CD4-positive, alpha-beta T cell treated with Interleukin-4 for 4 hours (primary cell): ENCODE results near the gene RIMBP3B.
"Not testable (repeated sequence)": the region's sequence is repeated elsewhere in the genome, so short reads cannot be mapped to it uniquely, and the experiment has no call there.

Experiments
- DNase-seq: peaks from one replicate; pipeline ENCODE4 v3.0.0-alpha.2; 2020

Gene RIMBP3B

DNA sequence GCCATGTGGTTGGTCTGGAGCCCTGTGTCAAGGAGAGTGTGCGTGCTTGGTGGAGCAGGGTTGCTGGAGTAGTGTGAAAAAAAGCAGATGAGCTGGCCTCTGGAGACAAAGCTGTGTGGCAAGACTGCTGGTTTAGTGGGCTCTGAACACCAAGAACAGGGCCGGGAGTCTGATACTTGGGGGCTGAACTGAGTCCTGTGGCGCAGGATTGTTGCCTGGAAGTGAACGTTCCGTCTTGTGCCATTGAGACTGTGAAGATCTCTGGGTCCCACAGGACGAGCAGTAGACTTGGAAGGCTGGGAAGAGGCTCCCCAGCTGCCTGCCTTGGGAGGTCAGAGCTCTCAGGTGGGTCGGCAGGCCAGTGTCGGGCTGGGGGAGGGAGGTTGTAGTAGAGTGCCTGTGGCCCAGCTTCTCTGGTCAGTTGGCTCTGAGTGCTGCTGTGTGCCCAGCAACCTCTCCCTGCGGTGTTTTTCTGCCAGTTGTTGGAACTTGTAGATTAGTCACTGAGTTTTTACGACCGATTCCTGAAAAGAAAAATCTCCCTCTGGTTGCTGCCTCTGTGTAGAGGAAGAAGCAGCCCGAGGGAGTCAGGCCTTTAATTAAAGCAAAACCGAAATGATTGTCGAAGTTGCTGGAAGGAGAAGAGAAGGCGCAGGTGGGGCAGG, 35.6 kb downstream of the RIMBP3B start:
- DNase-seq, result not testable (repeated sequence)

DNA sequence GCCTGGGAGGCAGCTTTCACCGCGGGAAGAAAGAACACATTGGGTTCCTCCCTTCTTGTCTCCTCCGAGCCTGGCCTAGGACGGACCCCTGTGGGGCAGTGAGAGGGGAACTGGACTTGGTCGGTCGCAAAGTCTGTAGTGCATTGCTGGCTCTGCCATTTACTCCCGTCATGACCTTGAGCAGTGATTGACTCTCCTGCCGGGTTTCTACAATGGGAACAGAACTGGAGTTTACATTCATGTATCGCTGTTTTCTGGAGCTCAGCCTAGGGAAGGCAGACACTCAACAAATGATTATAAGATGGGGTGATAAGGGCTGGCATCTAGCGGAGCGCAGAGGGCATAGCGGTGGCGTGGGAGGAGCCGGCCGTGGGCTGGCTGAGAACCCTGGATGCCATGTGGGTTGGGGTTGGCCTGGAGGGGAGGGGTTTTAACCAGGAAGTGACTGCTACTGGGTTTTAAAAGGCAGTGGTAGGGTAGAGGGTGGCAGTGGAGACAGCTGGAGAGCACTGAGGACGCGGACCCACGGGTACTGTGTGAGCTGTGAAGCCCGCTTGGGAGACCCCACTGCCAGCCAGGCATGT, 36.7 kb downstream of the RIMBP3B start:
- DNase-seq, result not testable (repeated sequence)

DNA sequence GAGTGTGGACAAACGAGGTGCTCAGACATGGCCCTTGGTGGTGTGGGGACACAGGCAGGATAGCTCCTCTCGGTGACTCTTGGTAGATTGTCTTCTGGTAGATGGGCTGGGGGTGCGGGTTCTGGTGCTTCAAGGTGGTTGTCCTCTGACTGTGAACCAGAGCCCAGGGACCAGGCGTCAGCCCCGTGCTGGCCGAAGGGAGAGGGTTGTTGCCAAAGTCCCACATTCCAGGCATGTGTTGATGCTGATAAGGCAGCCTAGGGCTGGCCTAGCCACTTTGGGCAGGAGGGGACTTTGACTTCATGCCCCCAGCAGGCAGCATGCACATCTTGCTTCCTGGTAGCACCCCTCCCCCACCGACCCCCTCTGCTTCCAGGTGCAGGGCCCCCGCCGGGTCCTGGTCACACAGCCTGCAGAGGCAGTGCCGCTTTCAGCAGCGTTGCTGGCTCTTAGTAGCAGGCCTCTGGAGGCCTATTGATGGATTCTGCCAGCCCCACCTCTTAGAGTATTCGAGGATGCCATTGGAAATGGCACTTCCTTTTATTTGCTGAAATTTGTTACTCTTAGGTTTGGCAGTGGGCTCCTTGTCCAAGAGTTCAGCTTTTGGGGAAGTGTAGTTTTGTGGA, 40.6 kb downstream of the RIMBP3B start:
- not testable (repeated sequence) for DNase-seq

DNA sequence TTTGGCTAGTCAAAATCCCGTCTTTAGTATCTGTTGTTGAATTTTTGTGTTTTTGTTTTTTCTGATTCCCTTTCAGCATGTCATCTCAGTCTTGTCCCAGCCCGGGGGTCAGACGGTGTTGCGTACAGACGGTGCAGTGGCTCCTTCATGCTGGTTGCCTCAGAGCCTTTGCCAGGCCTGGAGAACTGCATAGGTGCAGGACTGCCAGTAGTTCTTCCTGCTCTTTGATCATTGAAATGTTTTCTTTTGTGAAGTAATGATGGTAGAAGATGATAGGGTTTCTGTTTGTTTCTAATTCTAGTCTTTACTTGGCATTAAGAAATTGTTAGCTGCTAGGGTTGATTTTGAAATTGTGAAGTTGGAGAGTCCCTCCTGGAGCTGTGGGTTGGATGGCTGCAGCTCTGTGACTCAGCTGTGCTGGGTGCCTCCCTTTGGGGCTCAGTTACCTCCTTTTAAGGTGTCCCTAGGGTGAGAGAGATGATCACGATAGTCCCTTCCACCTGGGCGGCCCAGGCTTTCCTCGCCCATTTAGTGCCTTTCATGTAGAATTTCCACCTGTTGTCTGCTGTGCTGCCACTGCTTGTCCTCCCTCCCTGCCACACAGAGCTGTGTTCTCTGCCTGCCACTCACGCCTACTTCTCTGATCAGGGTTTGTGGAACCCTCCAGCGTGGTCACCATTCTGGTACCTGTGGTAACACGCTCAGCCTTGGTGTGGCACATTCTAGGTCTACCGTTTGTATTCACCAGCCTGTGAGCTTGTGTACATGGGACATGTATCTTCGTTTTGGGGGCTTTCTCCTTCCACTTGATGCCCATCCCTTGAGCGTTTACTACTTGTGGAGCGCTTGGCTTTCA, 51.1 kb downstream of the RIMBP3B start:
- DNase-seq, result not testable (repeated sequence)

- DNase-seq, result not testable (repeated sequence)
Observed at GRCh38 chr22:21435998-21436810, 52.7 kb downstream of the RIMBP3B start.

- not testable (repeated sequence) for DNase-seq
Observed at GRCh38 chr22:21438013-21438412, 54.5 kb downstream of the RIMBP3B start.
